ENCODE results near the gene ZIC5.
A peak's percentile ranks its signal among the peaks of the same experiment; 100 is the strongest.

Gene ZIC5

GRCh38 chr13:99938635-99939034 lies 32.9 kb downstream of the ZIC5 start:
- Histone ChIP-seq H3K9me3 (ENCODE audit: control insufficient read depth in 5 of 5, low read length in 5 of 5) (no peaks in the 10 kb centered on the region), H3K27ac (ENCODE audit: low read depth, low read length) (no peak overlapping the region), H3K9ac (ENCODE audit: low read length in 5 of 5) (no peak overlapping the region), H3K4me1 (ENCODE audit: control insufficient read depth in 5 of 5, insufficient read depth in 5 of 5, low read length in 5 of 5) (no peaks in the 10 kb centered on the region), H3K27me3 (ENCODE audit: control insufficient read depth in 5 of 5, insufficient read depth in 4 of 5, low read length in 5 of 5) (peaks cover 7 to 31% (median 14%) of the 10 kb centered on the region in 5 donors), H3K36me3 (ENCODE audit: control insufficient read depth in 5 of 5, insufficient read depth in 5 of 5, low read length in 5 of 5) (no peaks in the 10 kb centered on the region), H3K4me3 (ENCODE audit: low read depth in 1 of 5, low read length in 5 of 5) (no peak overlapping the region)

- H3K27me3 ChIP-seq (ENCODE audit: control insufficient read depth in 5 of 5, insufficient read depth in 4 of 5, low read length in 5 of 5) = peaks cover 7 to 18% (median 14%) of the 10 kb centered on the region in 5 donors
- H3K4me3 ChIP-seq (ENCODE audit: low read depth in 1 of 5, low read length in 5 of 5) = no peak overlapping the region
- H3K36me3 ChIP-seq (ENCODE audit: control insufficient read depth in 5 of 5, insufficient read depth in 5 of 5, low read length in 5 of 5) = no peaks in the 10 kb centered on the region
Measured at GRCh38 chr13:99935772-99936171, 35.8 kb downstream of the ZIC5 start.

DNA sequence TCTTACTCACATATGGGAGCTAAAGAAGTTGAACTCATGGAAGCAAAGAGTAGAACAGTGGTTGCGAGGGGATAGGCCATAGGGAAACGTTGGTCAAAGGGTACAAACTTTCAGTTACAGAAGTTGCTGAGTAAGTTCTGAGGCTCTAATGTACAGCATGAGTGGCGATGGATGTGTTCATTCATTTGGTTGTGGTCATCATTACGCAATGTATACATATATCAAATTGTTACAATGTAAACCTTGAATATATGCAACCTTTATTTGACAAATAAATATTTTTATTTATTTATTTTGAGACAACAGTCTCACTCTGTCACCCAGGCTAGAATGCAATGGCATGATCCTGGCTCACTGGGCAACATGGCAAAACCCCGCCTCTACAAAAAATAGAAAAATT lies 38.7 kb downstream of the ZIC5 start:
- H3K27ac ChIP-seq (ENCODE audit: low read depth, low read length) = no peak overlapping the region
- H3K4me1 ChIP-seq (ENCODE audit: control insufficient read depth in 5 of 5, insufficient read depth in 5 of 5, low read length in 5 of 5) = no peaks in the 10 kb centered on the region
- no peak overlapping the region for H3K9ac ChIP-seq (ENCODE audit: low read length in 5 of 5)
- no peaks in the 10 kb centered on the region for H3K9me3 ChIP-seq (ENCODE audit: control insufficient read depth in 5 of 5, low read length in 5 of 5)
- no peaks in the 10 kb centered on the region for H3K36me3 ChIP-seq (ENCODE audit: control insufficient read depth in 5 of 5, insufficient read depth in 5 of 5, low read length in 5 of 5)
- peaks cover 0 to 26% (median 13%) of the 10 kb centered on the region in 5 donors for H3K27me3 ChIP-seq (ENCODE audit: control insufficient read depth in 5 of 5, insufficient read depth in 4 of 5, low read length in 5 of 5)
- H3K4me3 ChIP-seq (ENCODE audit: low read depth in 1 of 5, low read length in 5 of 5) = no peak overlapping the region

More at GRCh38 chr13:99935772-99936171, 35.8 kb downstream of the ZIC5 start:
- no peak overlapping the region for H3K9ac ChIP-seq (ENCODE audit: low read length in 5 of 5)
- H3K9me3 ChIP-seq (ENCODE audit: control insufficient read depth in 5 of 5, low read length in 5 of 5) = no peaks in the 10 kb centered on the region
- H3K27ac ChIP-seq (ENCODE audit: low read depth, low read length) = no peak overlapping the region
- no peaks in the 10 kb centered on the region for H3K4me1 ChIP-seq (ENCODE audit: control insufficient read depth in 5 of 5, insufficient read depth in 5 of 5, low read length in 5 of 5)

DNA sequence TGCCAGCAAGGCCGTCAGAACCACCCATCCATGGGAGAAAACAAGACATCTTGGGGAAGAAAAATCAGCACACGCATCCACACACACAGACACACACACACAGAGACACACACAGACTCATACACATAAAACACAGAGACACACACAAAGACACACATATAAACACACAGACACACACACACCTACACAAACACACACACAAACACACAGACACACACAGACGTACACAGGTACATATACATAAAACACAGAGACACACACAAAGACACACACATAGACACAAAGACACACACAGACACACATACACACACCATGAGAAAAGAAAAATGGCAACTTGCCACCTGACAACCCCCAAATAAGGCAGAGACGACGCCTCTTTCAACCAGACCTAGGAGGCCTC lies 40.6 kb downstream of the ZIC5 start:
- Histone ChIP-seq H3K27ac (ENCODE audit: low read depth, low read length) (no peak overlapping the region), H3K36me3 (ENCODE audit: control insufficient read depth in 5 of 5, insufficient read depth in 5 of 5, low read length in 5 of 5) (no peaks in the 10 kb centered on the region), H3K9ac (ENCODE audit: low read length in 5 of 5) (no peak overlapping the region), H3K4me3 (ENCODE audit: low read depth in 1 of 5, low read length in 5 of 5) (no peak overlapping the region), H3K9me3 (ENCODE audit: control insufficient read depth in 5 of 5, low read length in 5 of 5) (no peaks in the 10 kb centered on the region), H3K4me1 (ENCODE audit: control insufficient read depth in 5 of 5, insufficient read depth in 5 of 5, low read length in 5 of 5) (peaks cover 0 to 7% (median 5%) of the 10 kb centered on the region in 5 donors), H3K27me3 (ENCODE audit: control insufficient read depth in 5 of 5, insufficient read depth in 4 of 5, low read length in 5 of 5) (peaks cover 0 to 29% (median 16%) of the 10 kb centered on the region in 5 donors)

DNA sequence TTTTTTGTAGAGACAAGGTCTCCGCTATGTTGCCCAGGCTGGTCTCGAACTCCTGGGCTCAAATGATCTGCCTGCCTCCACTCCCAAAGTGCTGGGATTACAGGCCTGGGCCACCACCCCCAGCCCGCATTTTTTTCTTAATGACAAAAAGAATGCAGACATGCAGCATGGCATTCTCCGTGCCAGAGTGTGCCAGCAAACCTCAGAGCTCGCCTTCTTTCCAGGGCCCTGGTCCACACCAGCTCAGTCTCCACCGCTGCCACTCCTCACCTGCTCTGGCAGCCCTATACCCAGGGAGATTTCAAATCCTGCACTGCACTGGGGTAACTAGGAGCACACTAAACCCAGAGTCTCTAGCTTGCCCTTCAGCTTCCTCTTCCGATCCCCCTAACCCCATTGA lies 41.7 kb downstream of the ZIC5 start:
- Histone ChIP-seq H3K27ac (ENCODE audit: low read depth, low read length) (no peak overlapping the region), H3K36me3 (ENCODE audit: control insufficient read depth in 5 of 5, insufficient read depth in 5 of 5, low read length in 5 of 5) (no peaks in the 10 kb centered on the region), H3K27me3 (ENCODE audit: control insufficient read depth in 5 of 5, insufficient read depth in 4 of 5, low read length in 5 of 5) (peaks cover 0 to 26% (median 19%) of the 10 kb centered on the region in 5 donors), H3K9me3 (ENCODE audit: control insufficient read depth in 5 of 5, low read length in 5 of 5) (no peaks in the 10 kb centered on the region), H3K4me1 (ENCODE audit: control insufficient read depth in 5 of 5, insufficient read depth in 5 of 5, low read length in 5 of 5) (peaks cover 0 to 8% (median 5%) of the 10 kb centered on the region in 5 donors), H3K9ac (ENCODE audit: low read length in 5 of 5) (no peak overlapping the region), H3K4me3 (ENCODE audit: low read depth in 1 of 5, low read length in 5 of 5) (no peak overlapping the region)

GRCh38 chr13:99926014-99926731 lies 45.4 kb downstream of the ZIC5 start:
- H3K9me3 ChIP-seq (ENCODE audit: control insufficient read depth in 5 of 5, low read length in 5 of 5) = peaks cover 0 to 5% (median 0%) of the 10 kb centered on the region in 5 donors
- no peak overlapping the region for H3K9ac ChIP-seq (ENCODE audit: low read length in 5 of 5)
- no peaks in the 10 kb centered on the region for H3K36me3 ChIP-seq (ENCODE audit: control insufficient read depth in 5 of 5, insufficient read depth in 5 of 5, low read length in 5 of 5)
- H3K27me3 ChIP-seq (ENCODE audit: control insufficient read depth in 5 of 5, insufficient read depth in 4 of 5, low read length in 5 of 5) = peaks cover 5 to 34% (median 20%) of the 10 kb centered on the region in 5 donors
- peaks cover 0 to 8% (median 5%) of the 10 kb centered on the region in 5 donors for H3K4me1 ChIP-seq (ENCODE audit: control insufficient read depth in 5 of 5, insufficient read depth in 5 of 5, low read length in 5 of 5)
- no peak overlapping the region for H3K27ac ChIP-seq (ENCODE audit: low read depth, low read length)
- peak overlapping the region; percentile 1 to 49 (median 36) for H3K4me3 ChIP-seq (ENCODE audit: low read depth in 1 of 5, low read length in 5 of 5)

GRCh38 chr13:99923877-99924582 lies 47.5 kb downstream of the ZIC5 start:
- H3K4me3 ChIP-seq (ENCODE audit: low read depth in 1 of 5, low read length in 5 of 5) = no peak overlapping the region

DNA sequence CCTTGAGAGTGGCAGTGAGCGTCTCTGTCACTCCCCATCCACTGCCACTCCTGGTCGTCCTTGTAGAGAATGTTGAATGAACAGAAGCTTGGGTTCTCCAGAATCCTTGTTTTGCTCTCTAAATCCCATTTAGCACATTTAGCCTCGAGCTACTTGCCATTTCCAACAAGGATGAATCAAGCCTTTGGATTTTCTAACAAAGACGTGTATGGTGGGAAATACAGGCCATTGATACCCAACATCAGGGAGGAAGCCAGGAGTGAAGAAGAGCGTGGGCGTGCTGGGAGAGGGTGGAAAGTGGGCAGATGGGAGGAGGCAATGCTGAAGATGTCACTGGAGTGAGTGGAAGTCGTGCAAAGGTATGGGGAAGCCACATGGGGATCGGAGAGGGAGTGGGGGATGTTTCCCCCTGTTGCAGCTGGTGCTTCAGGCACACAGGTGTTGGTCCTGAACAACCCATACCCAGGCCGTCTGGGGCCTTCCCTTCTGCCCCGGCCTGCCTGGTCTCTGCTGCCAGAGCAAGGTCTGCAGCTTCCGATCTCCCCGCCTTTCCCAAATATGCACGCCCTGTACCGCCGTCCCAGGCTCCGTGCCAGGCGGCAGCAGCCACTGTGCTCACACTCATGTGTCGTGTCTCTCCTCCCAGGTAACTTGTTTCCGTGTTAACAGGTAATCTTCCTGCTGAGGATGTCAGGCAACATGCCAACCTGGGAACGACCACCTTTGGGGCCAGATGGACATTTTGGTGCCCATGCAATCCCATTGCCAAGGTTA lies 48.7 kb downstream of the ZIC5 start:
- no peak overlapping the region for H3K27ac ChIP-seq (ENCODE audit: low read depth, low read length)
- H3K9ac ChIP-seq (ENCODE audit: low read length in 5 of 5) = no peak overlapping the region
- H3K4me1 ChIP-seq (ENCODE audit: control insufficient read depth in 5 of 5, insufficient read depth in 5 of 5, low read length in 5 of 5) = peaks cover 0 to 8% (median 5%) of the 10 kb centered on the region in 5 donors
- no peaks in the 10 kb centered on the region for H3K36me3 ChIP-seq (ENCODE audit: control insufficient read depth in 5 of 5, insufficient read depth in 5 of 5, low read length in 5 of 5)
- H3K27me3 ChIP-seq (ENCODE audit: control insufficient read depth in 5 of 5, insufficient read depth in 4 of 5, low read length in 5 of 5) = peaks cover 5 to 24% (median 11%) of the 10 kb centered on the region in 5 donors
- H3K4me3 ChIP-seq (ENCODE audit: low read depth in 1 of 5, low read length in 5 of 5) = no peak overlapping the region
- peaks cover 0 to 5% (median 0%) of the 10 kb centered on the region in 5 donors for H3K9me3 ChIP-seq (ENCODE audit: control insufficient read depth in 5 of 5, low read length in 5 of 5)

More at GRCh38 chr13:99923877-99924582, 47.5 kb downstream of the ZIC5 start:
- no peak overlapping the region for H3K27ac ChIP-seq (ENCODE audit: low read depth, low read length)
- H3K9me3 ChIP-seq (ENCODE audit: control insufficient read depth in 5 of 5, low read length in 5 of 5) = peaks cover 0 to 5% (median 0%) of the 10 kb centered on the region in 5 donors
- H3K36me3 ChIP-seq (ENCODE audit: control insufficient read depth in 5 of 5, insufficient read depth in 5 of 5, low read length in 5 of 5) = no peaks in the 10 kb centered on the region
- H3K9ac ChIP-seq (ENCODE audit: low read length in 5 of 5) = no peak overlapping the region
- peaks cover 5 to 28% (median 14%) of the 10 kb centered on the region in 5 donors for H3K27me3 ChIP-seq (ENCODE audit: control insufficient read depth in 5 of 5, insufficient read depth in 4 of 5, low read length in 5 of 5)
- peaks cover 0 to 8% (median 5%) of the 10 kb centered on the region in 5 donors for H3K4me1 ChIP-seq (ENCODE audit: control insufficient read depth in 5 of 5, insufficient read depth in 5 of 5, low read length in 5 of 5)

DNA sequence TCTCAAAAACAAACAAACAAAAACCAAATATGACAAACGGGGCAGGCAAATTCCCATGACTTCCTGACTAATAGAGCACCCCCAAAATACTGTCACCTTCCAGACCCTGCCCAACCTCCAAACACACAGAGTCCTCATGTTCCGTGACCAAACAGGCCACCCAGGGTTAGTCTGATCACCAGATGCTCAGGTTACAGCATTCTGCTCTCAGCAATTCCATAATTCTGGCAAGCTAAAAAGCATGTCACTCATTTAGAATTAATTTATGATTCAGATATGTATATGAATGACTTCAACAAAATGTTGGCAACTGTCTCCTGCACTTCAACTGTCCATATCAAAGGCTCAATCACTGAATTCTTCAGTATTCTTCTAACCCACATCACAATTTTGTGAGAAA lies 52.4 kb downstream of the ZIC5 start:
- H3K4me1 ChIP-seq (ENCODE audit: control insufficient read depth in 5 of 5, insufficient read depth in 5 of 5, low read length in 5 of 5) = no peaks in the 10 kb centered on the region

More for the DNA sequence above, 52.4 kb downstream of the ZIC5 start:
- Histone ChIP-seq H3K9me3 (ENCODE audit: control insufficient read depth in 5 of 5, low read length in 5 of 5) (peaks cover 0 to 4% (median 0%) of the 10 kb centered on the region in 5 donors), H3K9ac (ENCODE audit: low read length in 5 of 5) (no peak overlapping the region), H3K36me3 (ENCODE audit: control insufficient read depth in 5 of 5, insufficient read depth in 5 of 5, low read length in 5 of 5) (no peaks in the 10 kb centered on the region), H3K27ac (ENCODE audit: low read depth, low read length) (no peak overlapping the region), H3K27me3 (ENCODE audit: control insufficient read depth in 5 of 5, insufficient read depth in 4 of 5, low read length in 5 of 5) (peaks cover 8 to 22% (median 16%) of the 10 kb centered on the region in 5 donors), H3K4me3 (ENCODE audit: low read depth in 1 of 5, low read length in 5 of 5) (no peak overlapping the region)

Data from subcutaneous abdominal adipose tissue (tissue), 5 donors.